Panc1 (cell line): ENCODE measurements around the gene TEX264.
"Not testable (repeated sequence)": the region's sequence is repeated elsewhere in the genome, so short reads cannot be mapped to it uniquely, and the experiment has no call there.

Experiments
- CTCF ChIP-seq: fragments of 450-650 bp; IDR thresholded peaks from 2 replicates; pipeline ENCODE4 v1.5.1; 2017; ENCODE audit warnings: mild to moderate bottlenecking
- POLR2AphosphoS5 ChIP-seq: IDR thresholded peaks from 2 replicates; pipeline ENCODE4 v1.6.1; 2012; ENCODE audit warnings: mild to moderate bottlenecking, low read depth, low read length, moderate library complexity
- REST ChIP-seq, 2 experiments: IDR thresholded peaks; 2 replicates each; pipeline ENCODE4 v1.6.1; 2011 to 2012; ENCODE audit warnings: low read depth in 2 of 2, control low read depth in 1 of 2, low read length in 1 of 2, mild to moderate bottlenecking in 1 of 2, moderate library complexity in 1 of 2; ENCODE audit not compliant: insufficient read depth in 1 of 2
- SIN3A ChIP-seq: IDR thresholded peaks from 2 replicates; pipeline ENCODE4 v1.6.1; 2012; ENCODE audit warnings: low read depth, mild to moderate bottlenecking, low read length, moderate library complexity, borderline replicate concordance; ENCODE audit not compliant: insufficient read depth
- TCF7L2 ChIP-seq: IDR thresholded peaks from 2 replicates; pipeline ENCODE4 v1.6.1; 2011; ENCODE audit warnings: mild to moderate bottlenecking, low read depth, low read length, inconsistent platforms

- TF ChIP-seq CTCF; TCF7L2; REST (IDR thresholded peaks at IDR 0.05; ENCODE audit: insufficient read depth in 1 of 2, low read depth in 2 of 2, low read length in 1 of 2); POLR2AphosphoS5; SIN3A: not testable (repeated sequence)
These were observed 17.6 kb upstream of the TEX264 start for GRCh38 chr3:51653409-51653808.
